H1 (cell line): ENCODE data around the gene FRMD6. TPM values are rescaled to one million over a fixed set of nuclear protein-coding genes. Genes with fewer than 3 reads are reported as not detected.

Experiments used
- RNF2 ChIP-seq: fragments of 200-900, 300-1000 bp; sonication (generic); IDR thresholded peaks from 2 replicates; pipeline ENCODE4 v1.7.1; 2016; ENCODE audit warnings: borderline replicate concordance, low read depth, mild to moderate bottlenecking, antibody characterized with exemption, low read length; ENCODE audit not compliant: poor library complexity, severe bottlenecking; ENCODE audit errors: missing control alignments
- polyA plus RNA-seq, 7 experiments: library from polyadenylated mRNA; depleted of rRNA in 3 of 7; stranded (reverse) in 5 of 7; unstranded in 2 of 7; fragments of >200 nt in 5 of 7; fragments of 200-250 nt in 2 of 7; gene quantifications; 1 replicate in 5 of 7; 2 replicates in 1 of 7; 4 replicates in 1 of 7; pipeline versions ENCODE4 v1.2.1 to v1.2.3, GENCODE V29; 2011 to 2013; ENCODE audit warnings: missing spikeins in 2 of 7, mixed read lengths in 2 of 7
- total RNA-seq: library from RNA; stranded (reverse); fragmentation: NEBNext Ultra II Directional; extraction: Animal tissue kit (Norgen Biotek cat#: 25700); gene quantifications from 2 replicates; pipeline ENCODE4 v1.2.1, GENCODE V29; 2021

The FRMD6 gene
- total and polyA plus RNA-seq, 2 of the 8 experiments (the other 6 are each of a cell fraction or from before 2014, with no cell fraction given): 5.4 to 23.7 TPM

- TF ChIP-seq RNF2: no peak
Measured at GRCh38 chr14:51682411-51682810, 30.7 kb downstream of the FRMD6 start (continued).
